GM18526 (cell line): ENCODE data around the gene CD200R1.

Experiments
- POLR2A ChIP-seq: IDR thresholded peaks from 3 replicates; pipeline ENCODE4 v1.6.1; 2011; ENCODE audit not compliant: insufficient read length; ENCODE audit errors: extremely low read depth

Gene CD200R1, protein sequence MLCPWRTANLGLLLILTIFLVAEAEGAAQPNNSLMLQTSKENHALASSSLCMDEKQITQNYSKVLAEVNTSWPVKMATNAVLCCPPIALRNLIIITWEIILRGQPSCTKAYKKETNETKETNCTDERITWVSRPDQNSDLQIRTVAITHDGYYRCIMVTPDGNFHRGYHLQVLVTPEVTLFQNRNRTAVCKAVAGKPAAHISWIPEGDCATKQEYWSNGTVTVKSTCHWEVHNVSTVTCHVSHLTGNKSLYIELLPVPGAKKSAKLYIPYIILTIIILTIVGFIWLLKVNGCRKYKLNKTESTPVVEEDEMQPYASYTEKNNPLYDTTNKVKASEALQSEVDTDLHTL

DNA sequence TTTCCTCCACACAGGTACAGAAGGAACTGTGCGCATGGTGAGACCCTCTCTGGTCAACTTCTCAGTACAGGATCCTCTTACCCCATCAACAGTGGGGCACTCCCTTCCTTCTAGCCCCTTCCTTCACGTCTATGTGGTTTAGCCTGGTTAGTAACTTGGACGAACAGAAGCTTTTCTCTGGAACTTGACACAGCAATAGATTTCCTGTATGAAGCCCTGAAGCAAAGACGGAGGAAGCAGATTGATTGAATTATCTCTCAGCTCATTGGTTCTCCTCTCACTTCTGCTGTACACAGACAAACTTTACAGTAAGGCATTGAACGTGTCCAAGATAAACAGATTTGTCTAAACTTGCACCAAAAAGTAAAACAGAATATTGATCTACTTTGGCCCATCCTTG is at the start of gene CD200R1:
TSS of gene CD200R1 (minus strand) at position 210 of the 400 bp plus-strand sequence. CDS start 246 bp downstream, outside the sequence.
- TF ChIP-seq POLR2A: no peak

DNA sequence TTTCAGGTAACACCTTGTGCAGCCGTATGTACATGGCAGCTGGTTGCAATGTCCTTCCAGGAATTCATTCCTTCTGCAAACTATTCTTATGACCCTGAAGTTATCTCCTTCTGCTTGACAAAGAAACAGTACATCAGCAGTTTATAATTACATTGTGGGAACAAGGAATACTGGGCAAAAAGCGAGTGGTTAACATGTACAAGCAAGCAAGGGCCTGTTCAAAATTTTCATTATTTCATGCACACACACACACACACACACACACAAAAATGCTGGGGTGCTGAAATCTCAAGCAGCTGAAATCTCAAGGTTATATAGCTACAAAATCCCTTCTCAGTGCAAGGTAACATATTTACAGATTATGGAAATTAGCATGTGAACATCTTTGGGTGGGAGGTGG is 46.6 kb upstream of the CD200R1 start:
- no peak for TF ChIP-seq POLR2A

DNA sequence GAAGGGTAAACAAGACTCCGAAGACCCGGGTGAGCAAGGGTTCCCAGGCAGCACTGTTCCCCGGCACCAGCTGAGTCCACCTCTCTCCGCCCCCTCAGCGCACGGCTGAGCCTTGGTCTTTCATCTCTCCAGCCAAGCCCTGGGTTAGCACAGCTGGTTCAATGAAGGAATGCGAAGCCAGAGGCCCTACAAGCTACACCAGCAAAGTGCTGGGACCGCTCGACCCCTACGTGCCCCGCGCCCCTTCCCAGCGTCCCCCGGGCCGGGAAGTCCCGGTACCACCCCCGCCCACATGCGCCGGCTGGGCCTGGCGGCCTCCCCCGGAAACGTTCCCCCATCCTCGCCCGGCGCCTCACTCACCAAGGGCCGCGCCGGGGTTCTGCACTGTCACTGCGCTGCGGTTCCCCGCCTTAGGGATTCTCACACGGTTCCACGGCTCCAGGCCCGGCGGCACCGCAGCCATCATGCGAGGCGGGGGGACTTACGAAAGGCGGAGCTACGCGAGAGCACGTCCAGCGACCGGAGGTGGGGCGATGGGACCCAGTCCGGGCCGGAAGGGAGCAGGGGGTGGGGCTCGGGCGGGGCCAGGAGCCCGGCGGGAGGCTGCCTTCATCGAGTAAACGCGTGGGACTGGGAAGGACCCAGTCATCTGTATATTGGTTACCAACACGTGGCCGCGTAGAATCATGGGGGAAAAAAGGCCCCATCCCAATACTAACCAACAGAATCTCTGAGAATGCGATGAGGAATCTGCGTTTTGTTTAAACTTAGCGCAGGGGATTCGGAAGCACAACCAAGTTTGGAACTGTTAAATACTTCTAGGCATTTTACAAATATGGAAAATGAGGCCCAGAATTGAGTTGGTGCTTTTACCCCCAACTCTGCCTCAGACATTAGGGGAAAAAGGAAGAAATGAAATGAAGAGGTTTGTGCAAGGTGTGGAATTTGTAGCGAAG is 44.6 kb upstream of the CD200R1 start:
- TF ChIP-seq POLR2A: peak; percentile 82

DNA sequence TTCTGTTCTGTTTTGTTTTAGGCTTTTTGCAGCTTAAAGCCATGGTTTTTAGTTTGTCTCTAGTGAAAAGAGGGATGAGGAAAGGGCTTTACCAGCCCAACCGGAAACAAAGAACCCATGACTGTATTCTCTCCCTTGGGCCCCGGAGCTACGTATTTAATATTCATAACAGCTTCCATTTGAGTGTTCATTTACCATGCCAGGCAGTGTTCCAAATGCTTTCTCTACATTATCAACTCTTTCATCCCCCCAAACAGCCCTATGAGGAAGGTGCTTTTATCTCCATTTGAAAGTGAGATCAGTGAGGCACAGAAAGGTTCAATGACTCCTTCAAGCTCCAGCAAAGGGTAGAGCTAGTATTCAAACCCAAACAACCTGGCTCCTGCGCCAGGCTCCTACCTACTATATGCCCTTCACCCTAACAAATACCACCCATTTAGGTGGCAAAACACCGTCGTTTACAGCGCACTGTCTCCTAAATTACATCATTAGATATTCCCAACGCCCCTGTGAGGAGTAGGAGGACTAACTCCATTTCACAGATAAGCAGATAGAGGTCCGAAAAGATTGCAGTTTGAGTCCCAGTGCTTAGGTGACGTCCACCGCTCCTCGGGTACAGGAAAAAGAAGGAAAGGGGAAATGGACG is 43.8 kb upstream of the CD200R1 start:
- TF ChIP-seq POLR2A: no peak

DNA sequence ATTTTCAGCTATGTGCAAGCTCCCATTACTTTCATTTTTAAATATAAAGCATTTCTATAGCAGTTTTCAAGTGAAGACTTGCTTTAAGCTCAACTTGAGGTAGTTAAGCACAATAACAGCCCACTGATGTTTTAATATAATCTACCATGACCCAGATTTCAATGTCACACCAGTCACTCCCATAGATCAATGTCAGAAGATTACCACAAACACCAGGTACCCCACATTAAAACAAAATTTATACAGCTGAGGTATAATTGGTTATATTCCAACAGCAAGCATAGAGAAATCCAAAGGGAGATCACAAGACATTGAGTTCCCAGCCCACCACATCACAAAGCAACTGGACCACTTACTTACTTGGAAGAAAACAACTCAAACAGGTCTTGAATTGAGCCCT is 38.7 kb upstream of the CD200R1 start:
- no peak for TF ChIP-seq POLR2A

DNA sequence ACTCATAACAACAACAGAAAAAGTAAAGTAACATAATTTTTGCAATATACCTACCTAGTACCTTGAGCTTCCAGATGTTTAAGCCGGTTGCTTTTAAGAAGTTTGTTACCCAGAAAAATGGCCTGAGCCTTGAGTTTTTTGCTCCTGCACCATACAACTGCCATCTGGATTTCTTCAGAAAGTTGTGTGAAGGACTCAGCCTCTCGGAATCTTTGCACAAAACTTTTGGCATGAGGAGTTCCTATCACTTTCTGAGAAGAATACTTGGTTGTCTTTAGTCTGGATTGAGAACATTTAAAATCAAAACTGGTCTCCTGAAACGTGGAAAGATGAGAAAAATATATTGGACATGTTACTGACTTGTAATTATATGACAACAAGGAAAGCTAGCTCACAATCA is 33.2 kb upstream of the CD200R1 start:
- no peak for TF ChIP-seq POLR2A

DNA sequence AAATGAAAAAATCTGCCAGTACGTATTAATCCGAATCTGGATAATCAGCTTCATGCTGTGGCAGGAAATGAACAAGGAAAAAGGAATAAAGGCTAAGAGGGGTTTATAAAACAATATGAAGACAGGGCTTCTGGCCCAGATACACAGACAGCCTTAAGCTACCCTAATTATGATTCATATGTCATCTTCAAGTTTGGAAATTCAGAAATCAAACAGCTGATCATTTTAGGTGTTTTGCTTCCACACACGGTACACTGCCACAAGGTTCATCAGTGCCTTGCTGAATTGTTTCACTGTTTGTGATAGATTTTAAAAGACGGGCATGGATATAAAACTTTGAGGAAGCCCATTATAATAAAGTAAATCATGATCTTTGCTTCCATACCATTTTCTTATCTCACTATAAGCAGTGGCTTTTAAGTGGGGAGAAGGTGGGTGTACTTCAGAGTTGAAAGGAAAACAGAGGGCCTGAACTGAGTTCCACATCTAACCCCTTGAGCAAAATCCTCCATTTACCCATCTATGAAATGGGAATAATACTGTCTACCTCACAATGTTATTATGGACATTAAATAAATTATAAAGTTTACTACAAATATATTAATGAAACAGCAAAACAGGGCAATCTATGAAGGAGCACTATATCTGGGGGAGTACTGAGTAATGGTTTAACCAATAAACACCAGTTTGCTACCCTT is 31.6 kb upstream of the CD200R1 start:
- no peak for TF ChIP-seq POLR2A

DNA sequence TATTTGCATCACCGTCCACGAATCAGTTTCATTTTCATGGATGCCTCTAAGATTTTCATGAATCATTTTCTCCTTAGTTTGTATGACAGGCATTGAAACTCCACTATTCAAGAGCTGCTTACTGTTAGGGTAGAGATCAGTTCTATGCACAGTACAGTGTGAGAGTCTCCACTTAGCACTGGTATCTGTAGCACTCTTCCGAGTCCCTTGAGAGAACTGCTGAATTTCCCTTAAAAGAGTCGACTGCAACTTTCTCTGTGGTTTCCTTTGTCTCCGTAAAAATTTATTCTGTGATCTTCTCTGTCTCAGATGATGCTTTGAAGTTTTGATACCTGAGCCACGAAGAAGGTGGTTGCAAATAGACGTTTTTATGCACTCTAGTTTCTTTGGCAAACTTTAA is 30.7 kb upstream of the CD200R1 start:
- TF ChIP-seq POLR2A: no peak

DNA sequence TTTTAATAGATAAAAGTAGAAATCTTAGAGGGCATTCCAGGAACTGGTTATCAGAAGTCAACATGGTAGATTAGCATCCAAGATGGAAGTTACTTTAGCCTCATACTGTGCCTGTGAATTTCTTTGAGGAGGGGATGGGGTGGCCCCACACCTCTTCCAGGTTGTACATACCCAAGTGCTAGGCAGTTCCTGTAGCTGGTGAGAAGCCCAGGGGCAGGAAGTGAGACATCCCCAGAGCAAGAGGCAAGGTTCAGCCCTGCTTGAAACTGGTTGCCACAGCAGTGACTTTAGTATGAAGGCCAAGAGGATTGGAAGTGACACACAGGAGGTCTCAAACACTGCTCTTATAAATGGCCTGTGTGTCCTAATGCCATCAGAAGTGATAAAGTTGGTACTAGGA is 27.8 kb upstream of the CD200R1 start:
- no peak for TF ChIP-seq POLR2A

DNA sequence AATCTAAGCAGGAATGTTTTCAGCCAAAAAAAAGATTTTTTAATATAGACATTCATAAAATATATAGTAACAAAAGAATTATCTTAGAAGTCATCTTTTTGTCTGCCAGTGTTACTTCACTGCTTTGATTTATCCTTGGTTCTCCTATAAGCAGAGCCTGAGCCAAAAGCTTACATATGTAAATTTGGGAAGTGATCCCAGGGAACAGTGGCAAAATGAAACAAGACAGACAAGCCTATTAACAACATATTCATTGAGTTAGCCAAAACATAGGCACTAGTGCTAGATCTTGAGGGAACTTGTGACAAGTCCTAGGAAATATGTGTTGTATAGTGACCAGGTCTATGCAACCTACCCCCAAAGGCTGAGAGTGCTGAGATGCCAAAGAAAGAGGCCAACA is 27.1 kb upstream of the CD200R1 start:
- TF ChIP-seq POLR2A: no peak

DNA sequence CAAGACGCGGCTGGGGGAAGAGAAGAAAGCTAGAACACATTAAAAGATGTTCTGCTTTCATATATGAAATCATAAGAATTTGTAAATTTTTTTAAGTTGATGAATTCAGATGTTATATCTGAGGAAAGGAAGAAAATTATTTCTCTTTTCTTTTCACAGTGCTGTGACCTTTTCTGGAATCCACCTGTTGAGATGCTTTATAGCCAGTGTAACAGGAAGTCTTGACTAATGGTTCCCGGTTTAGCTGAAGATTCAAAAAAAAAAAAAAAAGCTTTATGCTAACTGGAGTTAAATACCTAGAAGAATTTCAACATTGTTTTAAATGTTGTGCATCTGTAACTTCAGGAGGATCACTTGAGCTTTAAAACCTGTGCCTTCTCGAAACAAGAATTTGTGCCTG is 25.8 kb upstream of the CD200R1 start:
- no peak for TF ChIP-seq POLR2A

DNA sequence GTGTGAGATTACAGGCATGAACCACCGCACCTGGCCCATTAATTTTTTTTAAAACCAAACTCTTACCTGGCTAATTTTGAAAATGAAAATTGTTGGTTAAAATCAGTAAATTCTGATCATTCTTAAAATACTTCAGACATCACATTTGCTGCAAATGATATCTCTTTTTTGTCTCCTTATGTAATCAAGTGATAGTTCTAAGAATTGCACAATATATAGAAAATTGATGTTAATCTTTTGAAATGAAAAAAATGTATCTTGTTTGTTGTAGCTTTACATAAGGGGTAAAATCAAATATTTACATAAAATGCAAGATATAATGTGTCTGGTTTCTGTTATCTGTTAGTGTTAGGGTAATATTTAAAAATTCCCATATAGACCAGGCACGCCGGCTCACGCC is 20.9 kb upstream of the CD200R1 start:
- TF ChIP-seq POLR2A: no peak

DNA sequence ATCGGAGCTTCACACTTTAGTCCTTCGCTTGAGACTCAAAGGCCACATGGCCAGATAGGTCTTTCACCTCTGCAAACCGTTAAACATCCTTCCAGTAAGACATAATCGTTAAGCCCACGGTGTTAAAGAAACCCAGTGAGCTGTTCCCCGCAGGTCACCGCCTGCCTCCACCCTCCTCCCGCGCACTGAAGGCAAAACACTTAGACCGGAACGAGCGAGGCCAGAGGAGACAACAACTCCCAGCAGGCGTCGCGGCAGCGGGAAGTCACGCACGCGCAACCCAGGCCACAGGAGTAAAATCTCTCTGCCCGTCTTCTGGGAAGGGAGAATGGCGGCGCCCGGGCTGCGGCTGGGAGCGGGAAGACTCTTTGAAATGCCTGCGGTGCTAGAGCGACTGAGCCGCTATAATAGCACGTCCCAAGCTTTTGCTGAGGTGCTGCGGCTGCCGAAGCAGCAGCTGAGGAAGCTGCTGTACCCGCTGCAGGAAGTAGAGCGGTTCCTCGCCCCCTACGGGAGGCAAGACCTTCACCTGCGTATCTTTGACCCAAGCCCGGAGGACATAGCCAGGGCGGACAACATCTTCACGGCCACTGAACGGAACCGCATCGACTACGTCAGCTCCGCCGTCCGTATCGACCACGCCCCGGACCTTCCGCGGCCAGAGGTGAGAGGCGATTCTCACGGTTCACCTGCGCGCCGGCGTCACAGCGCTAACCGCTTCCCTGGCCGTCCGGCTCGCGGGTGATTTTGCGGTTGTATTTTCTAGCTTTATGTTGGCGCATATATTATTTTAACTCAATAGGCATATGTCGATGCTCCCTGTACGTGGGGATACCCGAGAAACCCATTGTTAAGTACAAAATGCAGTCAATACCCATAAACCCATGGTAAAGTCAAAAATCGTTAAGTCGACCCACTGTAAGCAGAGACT is 16.0 kb upstream of the CD200R1 start, which contains the start of gene GTPBP8:
TSS of gene GTPBP8 (plus strand) at position 313 of the 931 bp plus-strand sequence. CDS start at position 329, 16 bp downstream.
- TF ChIP-seq POLR2A: peak; percentile 82
